Testis (tissue), 3 donors: ENCODE results near the gene MRPL55. TPM values are rescaled to one million over a fixed set of nuclear protein-coding genes. Genes with fewer than 3 reads are reported as not detected.

Experiments used
- DNase-seq: peaks from one replicate; pipeline ENCODE4 v3.0.0-alpha.2; 2019
- H3K27ac ChIP-seq, 2 donors: fragments of 200-600 bp; sonication (generic); one replicate each; pipeline ENCODE4 v1.5.1; 2019
- H3K27me3 ChIP-seq: fragments of 200-600 bp; sonication (generic); one replicate; pipeline ENCODE4 v1.5.1; 2019
- H3K36me3 ChIP-seq: fragments of 200-600 bp; sonication (generic); one replicate; pipeline ENCODE4 v1.5.1; 2017; ENCODE audit warnings: low read depth; ENCODE audit errors: missing control alignments
- H3K4me1 ChIP-seq: fragments of 200-600 bp; sonication (generic); one replicate; pipeline ENCODE4 v1.5.1; 2019
- H3K4me3 ChIP-seq, 2 donors: fragments of 200-600 bp; sonication (generic); one replicate each; pipeline ENCODE4 v1.5.1; 2017 to 2019
- H3K9me3 ChIP-seq: fragments of 200-600 bp; sonication (generic); one replicate; pipeline ENCODE4 v1.5.1; 2017
- POLR2A ChIP-seq: fragments of 450-650 bp; IDR thresholded peaks from one replicate; pipeline ENCODE4 v1.6.1; 2017; ENCODE audit warnings: antibody characterized with exemption, mild to moderate bottlenecking, moderate library complexity
- WGBS, 2 donors: methylation state at CpG; one replicate each; pipeline ENCODE4 v1.1.5; 2018; 5-methylcytosine and 5-hydroxymethylcytosine counted together
- intact Hi-C: fragments of 100-400 bp; cut with DNase I; formaldehyde crosslinking; loops from one replicate; pipeline ENCODE4 v1.15.1; 2023; ENCODE audit warnings: low total_unique reads
- polyA plus RNA-seq: library from polyadenylated mRNA; stranded (reverse); fragments of 350-450 nt; fragmentation: Illumina TruSeq; extraction: RNeasy Lipid Tissue Mini Kit (QIAGEN cat#74804); gene quantifications from one replicate; pipeline ENCODE4 v1.2.3, GENCODE V29; 2014; ENCODE audit warnings: low read depth, low replicate concordance; ENCODE audit not compliant: insufficient read depth
- total RNA-seq, 2 donors: library from RNA; depleted of rRNA; stranded (reverse); fragments of >200 nt; gene quantifications; one replicate each; pipeline ENCODE4 v1.2.3, GENCODE V29; 2016
- TF ChIP-seq, protein P1 (sequence below), 3 experiments: fragments of 450-650 bp in 2 of 3; fragments of 200-600 bp in 1 of 3; sonication (generic) in 1 of 3; IDR thresholded peaks; one replicate each; pipeline ENCODE4 v1.5.1; 2016 to 2019; ENCODE audit warnings: antibody characterized with exemption in 3 of 3, mild to moderate bottlenecking in 2 of 3, moderate library complexity in 1 of 3

Gene MRPL55
- total and polyA plus RNA-seq, 3 donors from 2014 or later, result 63.1 to 121 (median 102) TPM

DNA sequence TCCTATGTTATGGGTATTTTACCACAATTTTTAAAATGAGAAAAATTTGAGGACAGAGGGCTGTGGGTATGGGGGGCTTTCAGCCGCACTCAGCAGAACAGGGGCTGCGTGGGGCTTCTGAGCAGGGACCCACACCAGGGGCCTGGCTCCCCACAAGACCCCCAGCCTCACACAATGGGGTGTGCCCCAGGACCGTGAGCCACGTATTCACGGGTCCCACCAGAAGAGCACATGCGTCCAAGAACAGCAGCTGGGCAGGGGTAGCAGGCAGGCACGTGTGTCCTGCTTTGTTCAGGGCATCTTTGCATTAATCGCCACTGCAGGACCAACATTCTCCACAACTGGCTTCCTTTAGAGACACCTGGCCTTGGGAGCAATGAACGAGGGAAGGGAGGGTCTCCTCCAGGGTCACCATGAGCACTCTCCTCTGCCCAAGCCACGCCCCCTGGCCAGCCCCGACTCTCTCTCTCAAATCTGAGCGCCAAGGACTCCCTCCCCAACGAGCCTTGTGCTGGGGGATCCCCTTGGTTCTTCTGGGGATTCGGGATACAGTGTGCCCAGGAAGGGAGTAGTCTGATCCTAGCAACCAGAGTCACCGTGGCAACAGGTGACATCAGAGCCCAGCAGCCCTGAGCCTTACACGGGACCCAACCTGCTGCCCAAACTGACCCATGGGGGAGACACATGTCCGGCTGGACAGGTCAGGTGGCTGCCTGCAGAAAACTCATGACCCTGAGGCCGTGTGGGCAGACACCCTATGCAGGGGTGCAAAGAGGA, 34.0 kb downstream of the MRPL55 start:
- no peaks in the 10 kb centered on the region for H3K9me3 ChIP-seq
- no peaks in the 10 kb centered on the region for H3K36me3 ChIP-seq
- no peak overlapping the region for H3K27ac ChIP-seq
- no peak overlapping the region for H3K4me3 ChIP-seq
- no peak for DNase-seq
- no peaks in the 10 kb centered on the region for H3K27me3 ChIP-seq
- no peaks in the 10 kb centered on the region for H3K4me1 ChIP-seq
- 41 to 42% methylated on average over 14 to 18 of the region's 18 CpGs for whole genome bisulfite sequencing, 2 donors
- intact Hi-C loops, result no loop called here
- TF ChIP-seq POLR2A, result no peak
- TF ChIP-seq, protein P1, sequence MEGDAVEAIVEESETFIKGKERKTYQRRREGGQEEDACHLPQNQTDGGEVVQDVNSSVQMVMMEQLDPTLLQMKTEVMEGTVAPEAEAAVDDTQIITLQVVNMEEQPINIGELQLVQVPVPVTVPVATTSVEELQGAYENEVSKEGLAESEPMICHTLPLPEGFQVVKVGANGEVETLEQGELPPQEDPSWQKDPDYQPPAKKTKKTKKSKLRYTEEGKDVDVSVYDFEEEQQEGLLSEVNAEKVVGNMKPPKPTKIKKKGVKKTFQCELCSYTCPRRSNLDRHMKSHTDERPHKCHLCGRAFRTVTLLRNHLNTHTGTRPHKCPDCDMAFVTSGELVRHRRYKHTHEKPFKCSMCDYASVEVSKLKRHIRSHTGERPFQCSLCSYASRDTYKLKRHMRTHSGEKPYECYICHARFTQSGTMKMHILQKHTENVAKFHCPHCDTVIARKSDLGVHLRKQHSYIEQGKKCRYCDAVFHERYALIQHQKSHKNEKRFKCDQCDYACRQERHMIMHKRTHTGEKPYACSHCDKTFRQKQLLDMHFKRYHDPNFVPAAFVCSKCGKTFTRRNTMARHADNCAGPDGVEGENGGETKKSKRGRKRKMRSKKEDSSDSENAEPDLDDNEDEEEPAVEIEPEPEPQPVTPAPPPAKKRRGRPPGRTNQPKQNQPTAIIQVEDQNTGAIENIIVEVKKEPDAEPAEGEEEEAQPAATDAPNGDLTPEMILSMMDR (IDR thresholded peaks at IDR 0.05), result no peak

DNA sequence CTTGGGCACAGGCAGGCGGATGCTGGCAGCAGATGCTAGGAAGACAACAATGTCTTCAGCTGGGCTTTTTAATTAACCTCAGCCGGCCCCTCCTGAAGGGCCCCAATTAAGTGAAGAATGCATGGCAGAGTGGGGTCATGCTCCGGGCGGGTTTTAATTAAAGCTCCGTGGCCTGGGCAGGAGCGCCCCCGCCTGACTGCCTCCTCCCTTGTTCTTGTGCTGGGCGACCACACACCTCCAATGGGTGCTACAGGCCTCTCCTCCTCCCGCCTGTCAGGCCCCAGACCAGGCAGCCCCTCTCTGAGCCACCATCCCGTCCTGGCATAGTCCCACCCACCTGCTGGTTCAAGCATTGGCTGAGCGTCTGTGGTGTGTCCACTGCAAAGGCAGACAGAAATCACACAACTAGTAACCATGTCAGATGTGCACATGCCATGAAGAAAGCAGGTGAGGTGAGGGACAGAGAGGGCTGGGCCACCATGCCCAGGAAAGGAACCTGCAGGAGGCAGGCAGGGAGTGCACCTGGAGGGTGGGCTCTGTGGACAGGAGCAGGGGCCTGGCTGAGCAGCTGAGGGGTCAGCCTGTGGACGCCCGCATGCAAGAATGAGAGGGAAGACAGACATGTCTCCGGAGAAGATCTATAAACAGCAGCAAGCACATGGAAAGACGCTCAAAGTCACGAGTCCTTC, 35.1 kb downstream of the MRPL55 start:
- WGBS, 2 donors, result 49 to 63% methylated on average over 16 of the region's 16 CpGs
- H3K27me3 ChIP-seq, result no peaks in the 10 kb centered on the region
- H3K9me3 ChIP-seq, result no peaks in the 10 kb centered on the region
- no peaks in the 10 kb centered on the region for H3K36me3 ChIP-seq
- intact Hi-C loops, result no loop called here
- H3K4me1 ChIP-seq, result no peaks in the 10 kb centered on the region
- TF ChIP-seq, protein P1 (IDR thresholded peaks at IDR 0.05), result no peak
- no peak for TF ChIP-seq POLR2A
- no peak overlapping the region for H3K4me3 ChIP-seq
- no peak for DNase-seq
- H3K27ac ChIP-seq, result no peak overlapping the region

DNA sequence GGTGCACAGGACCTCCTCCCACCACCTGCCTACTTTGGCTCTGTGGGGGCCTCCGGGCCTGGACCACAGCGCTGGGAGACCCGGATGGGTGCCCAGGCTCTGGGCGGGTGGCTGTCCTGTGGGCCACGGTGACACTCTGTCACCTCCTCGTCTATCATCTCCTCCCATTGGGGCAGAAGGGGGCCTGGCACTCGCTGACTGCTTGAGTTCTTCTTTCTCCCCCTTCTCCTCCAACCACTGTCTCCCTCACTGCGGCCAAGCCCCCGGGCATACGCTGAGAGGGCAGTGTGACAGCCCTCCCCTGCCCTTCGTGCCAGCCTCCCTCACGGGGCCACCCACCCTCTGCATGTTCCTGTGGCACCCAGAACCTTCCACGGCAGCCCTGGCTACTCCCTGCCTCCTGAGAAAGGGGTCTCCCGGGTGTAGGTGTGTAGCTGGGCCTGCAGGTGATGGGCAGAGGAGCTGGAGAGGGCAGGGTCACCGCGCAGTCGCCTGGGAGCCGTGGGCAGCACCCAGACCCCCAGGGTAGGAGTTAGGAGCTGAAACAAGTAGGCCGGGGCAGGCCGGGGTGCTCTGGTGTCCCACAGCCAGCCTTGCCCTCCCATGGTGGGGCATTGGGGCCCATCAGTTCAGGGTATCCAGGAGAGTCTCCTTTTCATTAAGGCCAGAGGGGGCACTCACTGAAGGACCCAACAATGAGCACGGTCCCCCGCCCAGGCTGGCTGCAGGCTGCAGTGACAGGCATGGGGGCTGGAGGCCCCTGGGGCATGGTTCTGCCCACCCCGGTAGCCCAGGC, 35.8 kb downstream of the MRPL55 start:
- TF ChIP-seq, protein P1 (IDR thresholded peaks at IDR 0.05), result no peak
- no peak for TF ChIP-seq POLR2A
- H3K27ac ChIP-seq, result no peak overlapping the region
- intact Hi-C loops, result no loop called here
- 73 to 81% methylated on average over 20 to 23 of the region's 23 CpGs for WGBS, 2 donors
- H3K36me3 ChIP-seq, result no peaks in the 10 kb centered on the region
- H3K27me3 ChIP-seq, result no peaks in the 10 kb centered on the region
- no peak overlapping the region for H3K4me3 ChIP-seq
- H3K9me3 ChIP-seq, result no peaks in the 10 kb centered on the region
- H3K4me1 ChIP-seq, result no peaks in the 10 kb centered on the region
- DNase-seq, result no peak

DNA sequence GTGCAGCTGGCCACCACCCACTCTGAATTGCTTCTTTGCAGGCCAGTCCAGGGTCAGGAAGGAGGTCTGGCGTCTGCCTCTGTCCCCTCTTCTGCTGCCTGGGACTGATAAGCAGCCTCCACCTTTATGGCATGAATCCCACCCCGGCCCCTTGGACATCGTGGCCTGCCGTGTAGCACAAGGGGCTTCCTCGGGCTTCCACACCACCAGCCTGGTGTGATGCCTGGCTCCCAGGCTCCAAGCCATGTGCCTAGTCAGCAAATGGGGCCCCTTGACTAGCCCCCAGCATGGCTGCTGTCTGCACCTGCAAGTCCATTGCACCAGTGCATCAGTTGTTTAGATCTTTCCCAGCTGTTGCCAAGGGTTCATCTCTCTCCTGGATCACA, 36.4 kb downstream of the MRPL55 start:
- no peak for DNase-seq
- no peak for TF ChIP-seq POLR2A
- TF ChIP-seq, protein P1 (IDR thresholded peaks at IDR 0.05), result no peak
- intact Hi-C loops, result no loop called here
- Histone ChIP-seq H3K27me3 (no peaks in the 10 kb centered on the region), H3K36me3 (no peaks in the 10 kb centered on the region), H3K27ac (no peak overlapping the region), H3K4me1 (no peaks in the 10 kb centered on the region), H3K4me3 (no peak overlapping the region), H3K9me3 (no peaks in the 10 kb centered on the region)
- 50 to 70% methylated on average over 2 to 5 of the region's 5 CpGs for WGBS, 2 donors
